NCI-H748 treated with DMSO at 0.1 percent for 48 hours (cell line): ENCODE data around the gene CYP39A1.

Experiments used
- DNase-seq: peaks from one replicate; lab custom pipeline; 2025; lab: John Stamatoyannopoulos, UW

Gene CYP39A1, protein sequence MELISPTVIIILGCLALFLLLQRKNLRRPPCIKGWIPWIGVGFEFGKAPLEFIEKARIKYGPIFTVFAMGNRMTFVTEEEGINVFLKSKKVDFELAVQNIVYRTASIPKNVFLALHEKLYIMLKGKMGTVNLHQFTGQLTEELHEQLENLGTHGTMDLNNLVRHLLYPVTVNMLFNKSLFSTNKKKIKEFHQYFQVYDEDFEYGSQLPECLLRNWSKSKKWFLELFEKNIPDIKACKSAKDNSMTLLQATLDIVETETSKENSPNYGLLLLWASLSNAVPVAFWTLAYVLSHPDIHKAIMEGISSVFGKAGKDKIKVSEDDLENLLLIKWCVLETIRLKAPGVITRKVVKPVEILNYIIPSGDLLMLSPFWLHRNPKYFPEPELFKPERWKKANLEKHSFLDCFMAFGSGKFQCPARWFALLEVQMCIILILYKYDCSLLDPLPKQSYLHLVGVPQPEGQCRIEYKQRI

GRCh38 chr6:46652603-46653438, at the start of gene CYP39A1, which contains the start of gene SLC25A27:
CYP39A1 (minus strand) TSS chr6:46652818; CDS start chr6:46652582, 236 bp downstream.
SLC25A27 (plus strand) TSS chr6:46652975; CDS start chr6:46653193, 218 bp downstream.
- peak; percentile 92 for DNase-seq

DNA sequence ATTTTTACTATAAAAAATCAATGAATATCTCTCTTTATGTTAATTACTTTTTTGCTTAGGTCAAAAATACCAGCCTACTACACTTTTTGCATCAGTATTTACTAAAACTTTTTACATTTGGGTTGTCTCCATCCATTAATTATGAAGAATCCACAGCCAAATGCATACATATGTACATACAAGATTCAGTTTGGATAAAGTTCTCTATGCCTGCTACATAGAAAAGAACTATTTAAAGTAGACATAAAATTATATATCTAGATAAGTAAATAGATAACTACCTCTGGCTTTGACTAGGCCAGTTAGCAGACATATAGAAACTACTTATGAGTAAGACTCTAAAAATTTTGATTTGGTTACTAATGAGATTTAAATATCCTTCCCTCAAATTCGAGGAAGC, 47.4 kb upstream of the CYP39A1 start:
- DNase-seq: no peak

GRCh38 chr6:46690911-46691451, 38.4 kb upstream of the CYP39A1 start:
- DNase-seq: no peak

- DNase-seq: no peak
These were observed 37.6 kb upstream of the CYP39A1 start for GRCh38 chr6:46690141-46690755.

DNA sequence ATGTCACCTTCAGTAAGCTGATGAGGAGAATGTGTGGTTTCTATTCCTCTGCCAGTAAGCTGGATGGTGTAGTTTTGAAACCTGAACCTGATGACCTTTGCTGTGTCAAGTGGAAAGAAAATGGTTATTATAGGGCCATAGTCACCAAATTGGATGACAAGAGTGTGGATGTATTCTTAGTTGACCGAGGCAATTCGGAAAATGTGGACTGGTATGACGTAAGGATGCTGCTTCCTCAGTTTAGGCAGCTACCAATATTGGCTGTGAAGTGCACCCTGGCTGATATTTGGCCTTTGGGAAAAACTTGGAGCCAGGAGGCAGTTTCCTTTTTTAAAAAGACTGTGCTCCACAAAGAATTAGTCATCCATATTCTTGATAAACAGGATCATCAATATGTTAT, 37.0 kb upstream of the CYP39A1 start:
- no peak for DNase-seq

DNA sequence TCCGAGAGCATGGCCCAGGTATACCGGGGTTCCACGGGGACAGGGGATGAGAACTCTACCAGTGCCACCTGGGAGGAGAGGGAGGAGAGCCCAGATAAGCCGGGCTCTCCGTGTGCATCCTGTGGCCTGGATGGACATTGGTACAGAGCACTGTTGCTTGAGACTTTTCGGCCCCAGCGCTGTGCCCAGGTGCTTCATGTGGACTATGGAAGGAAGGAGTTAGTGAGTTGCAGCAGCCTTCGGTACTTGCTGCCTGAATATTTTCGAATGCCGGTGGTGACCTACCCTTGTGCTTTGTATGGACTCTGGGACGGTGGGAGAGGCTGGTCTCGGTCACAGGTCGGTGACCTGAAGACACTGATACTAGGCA, 36.3 kb upstream of the CYP39A1 start:
- DNase-seq: no peak

GRCh38 chr6:46688117-46688965, 35.7 kb upstream of the CYP39A1 start:
- DNase-seq: no peak

- DNase-seq: no peak
These were observed 35.0 kb upstream of the CYP39A1 start, which contains the start of gene TDRD6 for GRCh38 chr6:46687619-46688097. TDRD6 (plus strand) TSS chr6:46687885; CDS start chr6:46688129, 244 bp downstream.

DNA sequence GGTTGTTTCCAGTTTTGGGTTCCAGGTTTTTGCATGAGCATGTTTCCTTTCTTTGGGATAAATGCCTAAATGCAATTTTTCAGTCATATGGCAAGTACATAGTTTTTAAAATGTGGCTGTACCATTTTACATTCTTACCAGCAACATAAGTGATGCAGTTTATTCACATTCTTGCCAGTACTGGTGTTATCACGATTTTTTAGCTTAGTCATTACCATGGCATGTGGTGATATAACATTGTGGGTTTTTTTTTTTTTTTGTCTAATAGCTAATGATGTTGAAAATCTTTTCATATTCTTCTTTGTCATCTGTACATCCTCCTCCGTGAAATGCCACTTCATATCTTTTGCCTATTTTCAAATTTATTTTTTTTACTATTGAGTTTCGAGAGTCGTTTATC, 32.2 kb upstream of the CYP39A1 start:
- DNase-seq: no peak

GRCh38 chr6:46677314-46677654, 24.7 kb upstream of the CYP39A1 start:
- no peak for DNase-seq

GRCh38 chr6:46676604-46677313, 24.1 kb upstream of the CYP39A1 start:
- no peak for DNase-seq

GRCh38 chr6:46674410-46674809, 21.8 kb upstream of the CYP39A1 start:
- no peak for DNase-seq

- DNase-seq: no peak
These were observed 14.8 kb upstream of the CYP39A1 start for GRCh38 chr6:46667377-46667776.

- DNase-seq: no peak
These were observed 8.9 kb upstream of the CYP39A1 start for GRCh38 chr6:46661483-46661882.

- no peak for DNase-seq
These were observed 5.0 kb upstream of the CYP39A1 start for GRCh38 chr6:46657642-46658041.

DNA sequence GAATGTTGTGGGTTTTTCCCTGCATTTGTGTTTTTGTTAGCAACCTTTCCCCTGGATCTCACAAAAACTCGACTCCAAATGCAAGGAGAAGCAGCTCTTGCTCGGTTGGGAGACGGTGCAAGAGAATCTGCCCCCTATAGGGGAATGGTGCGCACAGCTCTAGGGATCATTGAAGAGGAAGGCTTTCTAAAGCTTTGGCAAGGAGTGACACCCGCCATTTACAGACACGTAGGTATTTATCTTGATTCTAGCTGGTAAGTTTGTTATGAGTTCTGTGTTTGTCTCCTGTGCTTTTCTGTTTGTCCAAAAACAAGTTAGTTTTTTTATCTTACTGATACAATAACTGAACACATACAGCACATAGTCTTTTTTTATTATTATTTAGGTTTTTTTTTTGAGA, 3.2 kb upstream of the CYP39A1 start:
- DNase-seq: no peak

DNA sequence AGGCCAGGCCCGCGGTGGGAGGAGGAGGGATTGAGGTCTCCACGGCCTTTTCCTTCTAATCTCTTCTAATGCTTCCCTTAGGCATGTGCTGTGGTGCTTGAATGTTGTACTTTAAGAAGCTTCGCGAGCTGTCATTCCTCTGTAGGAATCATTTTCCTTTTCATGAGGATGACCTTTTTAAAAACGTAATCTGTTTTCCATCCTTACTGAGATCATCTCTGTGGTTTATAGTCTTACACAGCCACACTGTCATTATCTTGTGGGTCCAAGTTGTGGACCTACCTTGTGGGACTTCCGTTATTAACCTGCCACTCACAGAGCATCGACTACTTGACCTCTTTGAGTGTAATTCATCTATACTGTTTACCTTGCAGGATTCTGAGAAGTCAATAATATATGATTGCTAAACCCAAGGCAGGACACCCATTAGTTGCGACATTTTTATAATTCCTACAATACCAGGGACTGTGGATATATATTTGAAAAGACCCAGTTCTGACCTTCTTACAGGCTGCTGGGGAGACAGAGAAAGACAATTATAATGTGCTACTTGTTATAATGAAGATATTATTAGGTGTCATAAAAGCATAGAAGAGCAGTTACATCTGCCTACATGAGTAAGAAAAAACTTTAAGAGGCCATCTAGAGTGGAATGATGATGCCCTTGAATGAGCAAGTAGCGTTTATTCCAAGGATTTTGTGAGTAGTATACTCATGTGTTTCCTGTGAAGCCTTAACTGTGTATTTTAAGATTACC, 999 bp upstream of the CYP39A1 start:
- no peak for DNase-seq

DNA sequence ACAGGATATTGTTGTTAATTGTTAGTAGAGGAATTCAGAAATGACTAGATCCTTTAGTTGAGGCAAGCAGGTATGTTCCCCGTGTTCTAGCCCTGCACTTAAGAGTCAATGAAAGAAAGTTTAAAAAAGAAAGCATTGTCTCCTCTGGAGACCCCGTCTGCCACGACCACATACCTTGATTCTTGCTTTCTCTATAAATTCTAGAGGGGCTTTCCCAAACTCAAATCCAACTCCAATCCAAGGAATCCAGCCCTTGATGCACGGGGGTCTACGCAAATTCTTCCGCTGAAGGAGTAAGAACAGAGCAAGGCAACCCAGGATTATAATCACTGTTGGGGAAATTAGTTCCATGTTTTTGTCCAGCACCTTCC, 401 bp downstream of the CYP39A1 start:
- peak; percentile 66 for DNase-seq

DNA sequence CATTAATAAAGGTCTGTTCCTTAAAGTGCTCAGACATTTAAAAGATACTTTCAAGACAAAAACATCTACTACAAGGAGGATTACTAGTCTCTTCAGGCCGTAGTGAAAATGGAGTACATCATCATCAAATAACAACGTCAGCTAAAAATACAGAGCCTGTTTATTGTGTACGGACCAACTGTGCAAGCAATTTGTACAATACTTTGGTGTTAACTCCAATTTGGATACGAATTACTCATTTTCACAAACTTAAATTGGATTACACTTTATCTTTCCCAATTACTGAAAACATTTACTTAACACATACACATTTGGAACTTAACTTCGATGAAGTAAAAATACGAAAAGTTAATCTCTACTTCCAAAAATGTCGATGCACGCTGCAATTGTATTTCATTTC, 802 bp downstream of the CYP39A1 start:
- DNase-seq: no peak

GRCh38 chr6:46651006-46651405, 1.6 kb downstream of the CYP39A1 start:
- no peak for DNase-seq
